Stimulated activated effector memory CD8-positive, alpha-beta T cell treated with anti-CD3 and anti-CD28 coated beads, Interleukin-12 subunit alpha, Interleukin-12 subunit beta, amount 100 ng/mL, for 72 hours (primary cell): ENCODE measurements around the gene HPS6.
A peak's percentile ranks its signal among the peaks of the same experiment; 100 is the strongest.

Experiments used
- ATAC-seq: fragments of 150-1000 bp; cut with Tn5 transposase; 2 replicates; pipeline ENCODE4 v1.10.0; 2021
- DNase-seq, 2 donors: peaks; one replicate each; pipeline ENCODE4 v3.0.0; 2021 to 2022; ENCODE audit warnings: low spot score in 2 of 2
- H3K27ac Mint-ChIP-seq: one replicate; pipeline ENCODE4 v1.8.0; 2022; ENCODE audit warnings: mild to moderate bottlenecking, mixed read lengths
- H3K36me3 Mint-ChIP-seq: one replicate; pipeline ENCODE4 v1.8.0; 2022; ENCODE audit warnings: mild to moderate bottlenecking, mixed read lengths
- H3K4me1 Mint-ChIP-seq: one replicate; pipeline ENCODE4 v1.8.0; 2022; ENCODE audit warnings: mixed read lengths
- H3K4me3 Mint-ChIP-seq: one replicate; pipeline ENCODE4 v1.8.0; 2022; ENCODE audit warnings: mild to moderate bottlenecking, mixed read lengths
- H3K9me3 Mint-ChIP-seq: one replicate; pipeline ENCODE4 v1.8.0; 2022; ENCODE audit warnings: mixed read lengths

The HPS6 gene

DNA sequence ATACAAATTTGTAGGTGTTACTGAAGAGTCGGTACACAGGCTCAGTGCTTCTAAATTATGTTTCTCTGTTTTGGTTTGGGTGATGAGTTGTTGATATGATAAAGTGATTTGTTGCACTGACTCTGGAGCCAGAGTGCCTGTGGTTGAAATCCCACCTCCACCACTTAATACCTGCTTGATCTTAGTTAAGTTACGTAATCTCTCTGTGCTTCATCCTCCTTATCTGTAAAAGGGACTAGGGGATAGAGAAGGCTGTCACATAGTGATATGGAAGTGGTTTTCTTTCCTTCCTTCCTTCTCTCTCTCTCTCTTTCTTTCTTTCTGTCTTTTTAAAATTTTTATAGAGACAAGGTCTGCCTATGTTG lies 664 bp upstream of the HPS6 start:
- peaks cover 30% of the 10 kb centered on the region for H3K4me1 Mint-ChIP-seq
- peaks cover 19% of the 10 kb centered on the region for H3K36me3 Mint-ChIP-seq
- H3K4me3 Mint-ChIP-seq = peak overlapping the region; percentile 87
- H3K27ac Mint-ChIP-seq = peak overlapping the region; percentile 94
- H3K9me3 Mint-ChIP-seq = no peaks in the 10 kb centered on the region
- no peak for DNase-seq
- ATAC-seq = no peak

GRCh38 chr10:102065561-102066398 lies 631 bp downstream of the HPS6 start:
- H3K9me3 Mint-ChIP-seq = no peaks in the 10 kb centered on the region
- H3K4me3 Mint-ChIP-seq = peak overlapping the region; percentile 87
- H3K4me1 Mint-ChIP-seq = peaks cover 30% of the 10 kb centered on the region
- peak; percentile 14 for ATAC-seq
- DNase-seq = peak; percentile 7 to 63
- peaks cover 25% of the 10 kb centered on the region for H3K36me3 Mint-ChIP-seq
- peak overlapping the region; percentile 92 for H3K27ac Mint-ChIP-seq

DNA sequence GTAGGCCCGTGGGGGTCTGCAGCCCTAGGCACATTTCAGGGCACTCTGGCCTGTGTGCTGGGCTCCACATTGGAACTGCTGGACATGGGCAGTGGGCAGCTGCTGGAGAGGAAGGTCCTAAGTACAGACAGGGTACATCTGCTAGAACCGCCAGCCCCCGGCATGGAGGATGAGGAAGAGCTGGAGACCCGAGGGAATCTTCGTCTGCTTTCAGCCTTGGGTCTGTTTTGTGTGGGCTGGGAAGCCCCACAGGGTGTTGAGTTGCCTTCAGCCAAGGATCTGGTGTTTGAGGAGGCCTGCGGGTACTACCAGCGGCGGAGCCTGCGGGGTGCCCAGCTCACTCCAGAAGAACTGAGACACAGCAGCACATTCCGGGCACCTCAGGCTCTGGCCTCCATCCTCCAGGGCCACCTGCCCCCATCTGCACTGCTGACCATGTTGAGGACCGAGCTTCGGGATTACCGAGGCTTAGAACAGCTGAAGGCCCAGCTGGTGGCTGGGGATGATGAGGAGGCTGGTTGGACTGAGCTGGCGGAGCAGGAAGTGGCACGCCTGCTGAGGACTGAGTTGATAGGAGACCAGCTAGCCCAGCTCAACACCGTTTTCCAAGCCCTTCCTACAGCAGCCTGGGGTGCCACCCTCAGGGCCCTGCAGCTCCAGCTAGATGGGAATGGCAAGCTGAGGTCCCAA lies 1.4 kb downstream of the HPS6 start:
- no peak for ATAC-seq
- Mint-ChIP-seq H3K4me3 (peak overlapping the region; percentile 87), H3K27ac (peak overlapping the region; percentile 92), H3K4me1 (peaks cover 30% of the 10 kb centered on the region), H3K9me3 (no peaks in the 10 kb centered on the region), H3K36me3 (peaks cover 25% of the 10 kb centered on the region)
- DNase-seq = no peak

DNA sequence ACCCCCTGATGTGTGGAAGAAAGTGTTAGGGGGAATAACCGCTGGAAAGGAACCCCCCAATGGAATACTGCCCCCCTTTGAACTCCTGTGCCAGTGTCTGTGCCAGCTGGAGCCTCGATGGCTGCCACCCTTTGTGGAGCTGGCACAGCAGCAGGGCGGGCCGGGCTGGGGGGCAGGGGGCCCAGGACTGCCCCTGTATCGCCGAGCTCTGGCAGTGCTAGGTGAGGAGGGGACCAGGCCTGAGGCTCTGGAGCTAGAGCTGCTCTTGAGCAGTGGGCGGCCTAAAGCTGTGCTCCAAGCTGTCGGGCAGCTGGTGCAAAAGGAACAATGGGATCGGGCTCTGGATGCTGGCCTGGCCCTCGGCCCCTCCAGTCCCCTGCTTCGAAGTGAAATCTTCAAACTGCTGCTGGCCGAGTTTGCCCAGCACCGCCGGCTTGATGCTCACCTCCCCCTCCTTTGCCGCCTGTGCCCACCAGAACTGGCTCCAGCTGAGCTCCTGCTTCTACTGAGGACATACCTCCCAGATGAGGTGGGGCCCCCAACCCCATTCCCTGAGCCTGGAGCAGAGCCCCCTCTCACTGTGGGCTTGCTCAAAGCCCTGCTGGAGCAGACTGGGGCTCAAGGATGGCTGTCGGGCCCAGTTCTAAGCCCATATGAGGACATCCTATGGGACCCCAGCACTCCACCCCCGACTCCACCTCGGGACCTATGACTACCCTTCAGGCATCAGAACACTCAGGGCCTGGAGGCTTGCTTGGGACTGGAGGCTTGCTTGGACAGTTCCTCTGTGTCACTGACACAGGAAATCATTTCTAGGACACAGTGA lies 2.2 kb downstream of the HPS6 start:
- Mint-ChIP-seq H3K36me3 (peaks cover 25% of the 10 kb centered on the region), H3K27ac (peak overlapping the region; percentile 92), H3K4me3 (peak overlapping the region; percentile 87), H3K4me1 (peaks cover 30% of the 10 kb centered on the region), H3K9me3 (no peaks in the 10 kb centered on the region)
- ATAC-seq = no peak
- no peak for DNase-seq

DNA sequence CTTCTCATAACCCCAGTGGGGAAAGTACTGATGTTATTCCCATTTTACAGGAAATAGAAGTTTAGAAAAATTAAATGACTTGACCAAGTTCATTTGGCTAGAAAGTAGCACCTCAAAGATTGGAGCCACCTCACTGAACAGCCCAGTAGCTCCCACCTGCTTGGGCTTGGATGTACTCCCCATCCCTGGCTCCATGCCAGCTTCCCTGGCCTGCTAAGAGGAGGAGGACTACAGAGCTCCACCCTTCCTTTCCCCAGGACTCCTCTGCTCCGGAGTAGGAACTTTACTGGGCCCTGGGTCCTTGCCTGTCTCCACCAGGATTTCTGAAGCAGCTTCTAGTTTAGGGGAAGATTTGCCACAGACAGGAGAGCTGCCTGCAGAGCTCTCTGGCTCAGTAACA lies 3.1 kb downstream of the HPS6 start:
- H3K36me3 Mint-ChIP-seq = peaks cover 25% of the 10 kb centered on the region
- H3K27ac Mint-ChIP-seq = peak overlapping the region; percentile 83
- ATAC-seq = no peak
- H3K4me1 Mint-ChIP-seq = peaks cover 30% of the 10 kb centered on the region
- no peak overlapping the region for H3K4me3 Mint-ChIP-seq
- H3K9me3 Mint-ChIP-seq = no peaks in the 10 kb centered on the region
- DNase-seq = no peak

- peaks cover 25% of the 10 kb centered on the region for H3K36me3 Mint-ChIP-seq
- ATAC-seq (no peak), DNase-seq (no peak)
- peaks cover 26% of the 10 kb centered on the region for H3K4me1 Mint-ChIP-seq
- no peak overlapping the region for H3K4me3 Mint-ChIP-seq
- no peaks in the 10 kb centered on the region for H3K9me3 Mint-ChIP-seq
- H3K27ac Mint-ChIP-seq = peak overlapping the region; percentile 83
These were observed 3.9 kb downstream of the HPS6 start for GRCh38 chr10:102069071-102069470.

GRCh38 chr10:102072673-102073527 lies 7.8 kb downstream of the HPS6 start:
- Mint-ChIP-seq H3K27ac (no peak overlapping the region), H3K4me1 (no peaks in the 10 kb centered on the region), H3K36me3 (peaks cover 11% of the 10 kb centered on the region), H3K9me3 (no peaks in the 10 kb centered on the region), H3K4me3 (no peak overlapping the region)
- DNase-seq (peak; percentile 74 to 91), ATAC-seq (peak; percentile 87)

DNA sequence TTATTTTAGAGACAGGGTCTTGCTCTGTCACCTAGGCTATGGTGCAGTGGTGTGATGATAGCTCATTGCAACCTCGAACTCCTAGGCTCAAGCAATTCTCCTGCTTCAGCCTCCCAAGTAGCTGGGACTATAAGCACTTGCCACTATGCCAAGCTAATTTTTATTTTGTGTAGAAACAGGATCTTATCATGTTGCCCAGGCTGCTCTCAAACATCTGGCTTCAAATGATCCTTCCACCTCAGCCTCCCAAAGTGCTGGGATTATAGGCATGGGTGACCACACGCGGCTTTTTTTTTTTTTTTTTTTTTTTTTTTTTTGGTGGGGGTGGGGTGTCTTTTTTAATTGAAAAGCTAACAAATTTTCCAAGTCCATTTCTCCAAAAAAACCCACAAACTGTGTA lies 18.4 kb downstream of the HPS6 start:
- Mint-ChIP-seq H3K27ac (no peak overlapping the region), H3K9me3 (no peaks in the 10 kb centered on the region), H3K4me3 (no peak overlapping the region), H3K36me3 (no peaks in the 10 kb centered on the region), H3K4me1 (no peaks in the 10 kb centered on the region)
- DNase-seq (no peak), ATAC-seq (no peak)

GRCh38 chr10:102085336-102085735 lies 20.2 kb downstream of the HPS6 start:
- no peak for ATAC-seq
- Mint-ChIP-seq H3K4me3 (no peak overlapping the region), H3K9me3 (no peaks in the 10 kb centered on the region), H3K36me3 (no peaks in the 10 kb centered on the region), H3K4me1 (no peaks in the 10 kb centered on the region), H3K27ac (no peak overlapping the region)
- DNase-seq = no peak

DNA sequence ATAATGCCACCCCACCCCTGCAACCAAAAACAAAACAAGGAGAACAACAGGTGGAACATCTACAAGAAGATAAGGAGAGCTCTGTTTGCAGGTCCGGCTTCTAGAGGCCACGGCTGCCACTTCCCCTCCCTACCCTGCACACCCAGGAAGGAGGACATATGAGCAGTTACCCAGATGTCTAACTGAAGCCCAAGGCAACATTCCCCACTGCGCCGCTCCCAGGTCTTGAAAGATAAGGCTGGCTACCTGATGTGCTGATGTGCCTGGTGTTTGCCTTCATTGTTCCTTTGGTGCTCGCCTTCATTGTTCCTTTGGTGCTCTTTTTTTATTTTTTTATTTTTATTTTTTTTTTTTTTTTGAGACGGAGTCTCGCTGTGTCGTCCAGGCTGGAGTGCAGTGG lies 21.0 kb downstream of the HPS6 start:
- no peaks in the 10 kb centered on the region for H3K36me3 Mint-ChIP-seq
- H3K4me3 Mint-ChIP-seq = no peak overlapping the region
- ATAC-seq = no peak
- no peaks in the 10 kb centered on the region for H3K9me3 Mint-ChIP-seq
- DNase-seq = no peak
- H3K27ac Mint-ChIP-seq = no peak overlapping the region
- H3K4me1 Mint-ChIP-seq = no peaks in the 10 kb centered on the region

DNA sequence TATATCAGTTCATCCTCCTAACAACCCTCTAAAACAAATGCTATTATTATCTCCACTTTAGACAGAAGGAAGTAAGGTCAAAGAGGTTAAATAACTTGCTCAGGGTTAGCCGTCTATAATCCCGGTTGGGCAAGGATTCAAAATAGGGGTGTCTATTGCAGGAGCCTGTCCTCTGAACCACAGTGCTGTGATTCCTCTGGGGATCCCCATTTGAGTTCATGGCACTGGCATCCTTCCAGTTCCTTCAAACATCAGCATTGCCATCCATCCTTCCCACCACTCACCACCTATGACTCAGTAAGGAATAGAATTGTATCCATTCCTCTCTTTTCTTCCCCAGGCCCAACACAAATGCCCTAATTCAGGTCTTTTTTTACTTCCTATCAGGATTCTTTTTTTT lies 25.6 kb downstream of the HPS6 start:
- H3K9me3 Mint-ChIP-seq = no peaks in the 10 kb centered on the region
- H3K4me3 Mint-ChIP-seq = no peak overlapping the region
- peaks cover 4% of the 10 kb centered on the region for H3K36me3 Mint-ChIP-seq
- ATAC-seq (no peak), DNase-seq (no peak)
- no peaks in the 10 kb centered on the region for H3K4me1 Mint-ChIP-seq
- peak overlapping the region; percentile 48 for H3K27ac Mint-ChIP-seq

- ATAC-seq (no peak), DNase-seq (no peak)
- Mint-ChIP-seq H3K4me1 (no peaks in the 10 kb centered on the region), H3K27ac (no peak overlapping the region), H3K4me3 (no peak overlapping the region), H3K9me3 (no peaks in the 10 kb centered on the region), H3K36me3 (peaks cover 25% of the 10 kb centered on the region)
These were observed 31.3 kb downstream of the HPS6 start for GRCh38 chr10:102096449-102096848.

- Mint-ChIP-seq H3K36me3 (peaks cover 33% of the 10 kb centered on the region), H3K27ac (no peak overlapping the region), H3K4me3 (no peak overlapping the region), H3K4me1 (peaks cover 14% of the 10 kb centered on the region), H3K9me3 (no peaks in the 10 kb centered on the region)
- ATAC-seq (no peak), DNase-seq (no peak)
These were observed 36.0 kb downstream of the HPS6 start for GRCh38 chr10:102101152-102101551.

DNA sequence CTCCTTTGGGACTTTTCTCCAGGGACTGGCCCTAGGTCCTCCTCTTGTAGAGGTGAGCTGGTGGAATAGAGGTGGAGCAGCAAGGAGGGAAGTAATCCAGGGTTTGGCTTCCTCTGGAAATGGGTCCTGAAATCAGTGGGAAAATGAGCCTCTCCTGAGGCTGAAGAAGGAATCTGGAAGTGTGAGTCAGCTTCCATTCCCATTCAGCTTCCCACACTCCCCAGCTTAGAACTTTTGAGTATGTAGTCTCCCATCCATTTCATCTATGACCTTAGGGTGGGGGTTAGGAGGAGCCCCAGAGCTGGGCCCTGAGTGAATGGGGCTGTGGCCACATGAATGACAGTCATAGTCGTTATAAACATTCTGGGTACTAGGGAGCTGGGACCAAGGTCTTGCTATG lies 37.3 kb downstream of the HPS6 start:
- Mint-ChIP-seq H3K4me1 (peaks cover 16% of the 10 kb centered on the region), H3K9me3 (no peaks in the 10 kb centered on the region)

DNA sequence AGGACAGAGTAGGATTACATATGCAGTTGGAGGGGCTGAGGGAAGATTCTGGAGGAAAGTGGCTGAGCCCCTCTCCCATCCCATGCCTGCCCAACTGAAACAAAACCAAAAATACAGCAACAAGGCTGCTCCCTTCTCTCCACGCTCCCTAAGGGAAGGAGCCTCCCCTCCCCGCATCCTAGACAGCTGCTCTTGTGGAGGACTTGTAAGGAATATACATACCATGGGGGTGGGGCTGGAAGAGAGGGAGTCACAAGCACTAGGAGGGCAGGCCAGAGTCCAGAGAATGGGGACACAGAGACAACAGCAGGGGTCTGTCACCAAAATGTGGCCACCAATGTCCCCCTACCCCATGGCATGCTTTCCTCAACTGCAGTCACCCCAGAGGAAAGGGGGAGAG lies 41.8 kb downstream of the HPS6 start:
- no peak overlapping the region for H3K4me3 Mint-ChIP-seq
- H3K36me3 Mint-ChIP-seq = peaks cover 70% of the 10 kb centered on the region
- H3K9me3 Mint-ChIP-seq = no peaks in the 10 kb centered on the region
- DNase-seq (no peak), ATAC-seq (no peak)
- H3K4me1 Mint-ChIP-seq = peaks cover 30% of the 10 kb centered on the region
- H3K27ac Mint-ChIP-seq = peak overlapping the region; percentile 14

More for the DNA sequence above, 37.3 kb downstream of the HPS6 start:
- ATAC-seq (no peak), DNase-seq (no peak)
- Mint-ChIP-seq H3K4me3 (no peak overlapping the region), H3K27ac (peak overlapping the region; percentile 78), H3K36me3 (peaks cover 46% of the 10 kb centered on the region)
